GM18505 (cell line): Measurements from ENCODE around the gene PHC3.

Experiments used
- ATAC-seq: cut with Tn5 transposase; IDR thresholded peaks from one replicate; pipeline ENCODE4 v1.9.1; 2021; ENCODE audit not compliant: unreplicated experiment
- POLR2A ChIP-seq: IDR thresholded peaks from 4 replicates; pipeline ENCODE4 v1.6.1; 2011; ENCODE audit warnings: borderline replicate concordance; ENCODE audit not compliant: insufficient read depth, insufficient read length; ENCODE audit errors: extremely low read depth

The PHC3 gene

DNA sequence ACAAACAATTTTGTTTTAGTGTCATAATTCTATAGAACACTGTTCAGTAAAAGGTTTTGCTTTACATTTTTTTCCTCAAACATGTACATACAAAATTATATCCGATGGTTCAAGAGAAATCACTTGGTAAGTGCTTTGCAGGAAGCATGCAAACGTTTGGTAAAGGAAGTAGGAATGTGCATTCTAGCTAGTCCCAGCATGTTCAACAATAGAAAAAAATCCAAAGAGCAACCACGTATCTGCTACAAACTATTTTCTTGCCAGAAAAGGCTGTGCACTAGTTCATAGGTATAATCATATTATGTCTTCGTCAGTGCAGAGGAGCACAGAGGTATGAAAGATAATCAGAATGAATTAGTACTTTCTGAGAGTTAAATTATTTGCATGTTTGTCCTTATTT lies 85.8 kb downstream of the PHC3 start:
- TF ChIP-seq POLR2A, result no peak
- no peak for ATAC-seq

DNA sequence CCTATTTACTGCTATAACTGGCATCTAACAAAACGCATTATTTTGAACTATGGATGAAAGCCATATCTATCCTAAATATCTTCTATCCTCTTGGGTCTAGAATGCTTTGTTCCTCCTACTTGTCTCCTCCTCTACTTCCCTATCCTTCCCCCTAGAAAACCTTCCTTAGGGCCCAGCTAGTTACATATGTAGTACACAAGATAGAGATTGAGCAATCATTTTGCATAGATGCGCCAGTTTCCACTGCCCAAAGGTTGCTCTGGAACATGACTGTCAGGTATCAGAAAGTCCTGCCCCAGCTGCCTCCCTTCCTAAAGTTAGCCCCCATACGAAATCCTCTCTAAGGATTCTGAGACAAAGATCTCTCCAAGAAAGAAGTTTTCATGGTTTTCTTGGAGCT lies 88.6 kb downstream of the PHC3 start:
- no peak for TF ChIP-seq POLR2A
- no peak for ATAC-seq

DNA sequence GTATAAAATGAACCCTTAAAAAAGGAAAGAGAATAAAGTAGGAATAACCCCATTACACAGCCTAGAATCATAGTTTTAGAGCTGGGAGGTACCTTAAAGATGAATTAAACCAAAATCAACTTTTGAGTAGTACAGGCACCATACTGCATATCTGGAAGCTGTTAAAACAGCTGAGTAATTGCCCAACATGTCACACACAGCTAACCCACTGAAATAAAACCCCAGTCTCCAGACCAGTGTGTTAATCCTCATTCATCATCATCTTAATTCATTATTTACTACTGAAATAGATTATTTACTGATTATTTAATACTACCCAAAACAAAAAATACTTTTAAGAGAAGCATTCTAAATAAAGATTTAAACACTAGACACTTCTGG lies 90.9 kb downstream of the PHC3 start:
- ATAC-seq, result no peak
- no peak for TF ChIP-seq POLR2A

DNA sequence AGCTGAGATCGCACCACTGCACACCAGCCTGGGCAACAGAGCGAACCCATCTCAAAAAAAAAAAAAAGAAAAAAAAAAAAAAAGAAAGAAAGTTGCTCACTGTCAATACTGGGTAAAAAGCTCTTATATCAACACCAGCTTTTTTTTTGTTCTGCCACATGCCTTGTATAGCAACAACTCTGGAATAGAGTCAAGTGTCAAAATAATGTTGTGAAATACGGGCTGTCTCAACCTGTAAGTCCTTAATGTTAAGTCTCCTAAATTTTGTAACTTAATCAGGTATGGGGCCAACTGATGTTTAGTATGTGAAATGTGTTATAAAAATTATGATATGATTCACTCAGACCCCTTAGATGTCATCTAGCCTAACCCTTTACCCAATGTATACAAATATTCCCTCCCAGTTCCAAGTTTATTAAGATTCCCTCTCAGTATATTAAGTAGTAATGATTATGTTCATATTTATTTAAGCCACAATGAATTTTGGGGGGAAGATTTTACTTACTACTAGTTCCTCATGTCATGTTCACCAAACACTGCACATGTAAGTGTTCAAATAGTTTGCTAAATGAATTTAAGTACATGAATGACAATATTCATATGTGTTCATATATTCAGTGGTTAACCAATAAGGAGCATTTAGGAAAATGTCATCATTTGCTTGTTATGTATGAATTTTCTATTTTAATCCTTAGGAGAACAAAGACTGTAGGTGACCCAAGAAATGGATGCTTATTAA lies 91.5 kb downstream of the PHC3 start:
- no peak for TF ChIP-seq POLR2A
- no peak for ATAC-seq

DNA sequence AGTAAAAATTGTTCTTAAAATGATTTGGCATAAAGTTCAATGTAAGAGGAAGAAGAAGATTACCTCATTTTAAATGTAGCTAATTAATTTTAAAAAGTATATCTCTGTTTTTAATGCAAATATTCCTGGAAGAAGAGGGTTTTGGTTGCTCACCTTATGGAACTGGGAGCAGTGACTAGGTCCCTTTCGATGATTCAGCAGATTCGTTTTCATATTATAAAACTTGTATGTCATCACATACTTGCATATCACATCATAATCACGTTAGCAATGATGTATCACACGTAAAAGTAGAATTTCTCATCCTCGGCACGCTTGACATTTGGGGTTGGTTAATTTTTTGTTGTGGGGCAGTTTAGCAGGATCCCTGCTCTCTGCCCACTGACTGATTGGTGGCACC lies 96.1 kb downstream of the PHC3 start:
- TF ChIP-seq POLR2A, result no peak
- no peak for ATAC-seq

DNA sequence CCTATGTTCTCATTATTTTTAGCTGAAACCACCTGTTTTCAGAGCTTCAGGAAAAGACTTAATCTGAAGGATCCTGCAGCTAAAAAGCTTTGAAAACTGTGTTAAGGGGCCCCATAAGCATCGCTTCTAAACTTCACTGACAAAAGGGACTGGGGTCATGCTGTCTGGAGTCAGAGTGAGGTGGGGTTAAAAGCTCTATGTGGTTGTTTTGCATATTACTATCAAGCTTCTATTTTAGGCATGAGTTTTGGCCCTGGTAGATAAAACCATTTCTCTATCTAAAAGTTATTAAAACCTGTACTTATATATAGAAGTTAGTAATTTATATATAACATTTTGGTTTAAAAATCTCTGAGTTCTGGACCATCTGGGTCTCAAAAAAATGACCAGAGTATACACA lies 98.2 kb downstream of the PHC3 start:
- no peak for ATAC-seq
- no peak for TF ChIP-seq POLR2A

DNA sequence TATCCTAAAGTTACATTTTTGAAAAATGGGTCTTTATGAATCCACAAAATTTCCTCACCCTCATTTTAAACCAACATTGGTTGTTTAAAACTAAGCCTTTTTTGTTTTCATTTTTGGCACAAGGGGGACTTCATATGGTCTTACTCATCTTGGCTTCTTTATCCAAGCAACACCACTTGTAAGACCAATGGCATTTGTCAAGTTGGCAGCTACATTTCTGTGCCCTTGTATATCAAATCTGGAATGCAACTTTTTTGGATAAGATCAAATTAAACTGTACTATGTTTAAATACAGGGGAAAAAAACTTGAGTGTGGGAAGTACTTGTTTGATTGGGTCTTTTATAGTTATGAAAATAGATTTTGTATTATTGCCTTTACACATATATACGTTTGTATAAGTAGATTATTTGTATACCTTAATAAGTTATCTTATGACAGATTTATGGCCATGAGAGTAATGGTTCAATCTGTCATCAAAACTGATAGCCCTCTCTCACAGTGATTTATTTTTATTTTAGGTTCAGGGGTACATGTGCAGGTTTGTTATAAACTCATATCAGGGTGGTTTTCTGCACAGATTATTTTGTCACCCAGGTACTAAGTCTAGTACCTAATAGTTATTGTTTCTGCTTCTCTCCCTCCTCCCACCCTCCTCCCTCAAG lies 100.3 kb downstream of the PHC3 start:
- ATAC-seq, result no peak
- TF ChIP-seq POLR2A, result no peak

DNA sequence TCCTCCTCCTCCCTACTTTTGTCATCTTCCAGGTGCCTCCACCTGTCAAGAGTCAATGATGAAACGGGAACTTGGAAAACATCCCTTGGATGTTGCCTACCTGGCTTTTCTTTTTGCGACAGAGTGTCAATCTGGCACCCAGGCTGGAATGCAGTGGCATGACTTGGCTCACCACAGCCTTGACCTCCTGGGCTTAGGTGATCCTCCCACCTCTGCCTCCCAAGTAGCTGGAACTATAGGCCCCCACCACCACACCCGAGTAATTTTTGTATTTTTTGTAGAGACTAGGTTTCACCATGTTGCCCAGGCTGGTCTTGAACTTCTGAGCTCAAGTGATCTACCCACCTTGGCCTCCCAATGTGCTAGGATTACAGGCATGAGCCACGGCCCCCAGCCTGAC lies 100.9 kb downstream of the PHC3 start:
- no peak for TF ChIP-seq POLR2A
- ATAC-seq, result no peak

DNA sequence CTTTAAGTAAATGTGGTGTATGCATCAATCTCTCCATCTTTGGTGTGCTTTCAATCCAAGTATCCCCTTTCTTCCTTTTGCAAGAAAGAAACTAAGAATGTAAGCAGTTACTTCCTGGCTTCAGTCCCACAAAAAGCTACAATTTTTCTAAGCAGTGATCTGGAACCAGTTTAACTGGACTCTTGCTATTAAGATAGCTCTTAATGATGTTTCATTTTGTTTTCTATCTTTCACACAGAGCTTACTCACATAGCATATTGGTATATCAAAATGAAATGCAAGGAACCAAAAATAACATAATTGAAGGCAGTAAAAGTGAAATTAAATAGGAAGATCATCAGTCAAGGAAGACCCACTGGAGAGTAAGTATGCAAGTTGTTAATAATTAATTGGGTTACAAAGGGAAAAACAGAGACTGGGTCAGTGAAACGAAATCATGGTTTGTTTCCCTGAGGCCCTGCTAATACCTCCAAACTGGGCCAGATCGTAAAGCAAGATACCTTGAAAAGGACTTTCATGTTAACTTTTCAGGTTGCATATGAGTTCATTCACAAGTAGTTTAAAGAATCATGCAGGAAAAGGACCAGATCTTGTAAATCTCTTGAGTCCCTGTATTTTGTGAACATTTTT lies 101.9 kb downstream of the PHC3 start:
- TF ChIP-seq POLR2A, result no peak
- ATAC-seq, result no peak

DNA sequence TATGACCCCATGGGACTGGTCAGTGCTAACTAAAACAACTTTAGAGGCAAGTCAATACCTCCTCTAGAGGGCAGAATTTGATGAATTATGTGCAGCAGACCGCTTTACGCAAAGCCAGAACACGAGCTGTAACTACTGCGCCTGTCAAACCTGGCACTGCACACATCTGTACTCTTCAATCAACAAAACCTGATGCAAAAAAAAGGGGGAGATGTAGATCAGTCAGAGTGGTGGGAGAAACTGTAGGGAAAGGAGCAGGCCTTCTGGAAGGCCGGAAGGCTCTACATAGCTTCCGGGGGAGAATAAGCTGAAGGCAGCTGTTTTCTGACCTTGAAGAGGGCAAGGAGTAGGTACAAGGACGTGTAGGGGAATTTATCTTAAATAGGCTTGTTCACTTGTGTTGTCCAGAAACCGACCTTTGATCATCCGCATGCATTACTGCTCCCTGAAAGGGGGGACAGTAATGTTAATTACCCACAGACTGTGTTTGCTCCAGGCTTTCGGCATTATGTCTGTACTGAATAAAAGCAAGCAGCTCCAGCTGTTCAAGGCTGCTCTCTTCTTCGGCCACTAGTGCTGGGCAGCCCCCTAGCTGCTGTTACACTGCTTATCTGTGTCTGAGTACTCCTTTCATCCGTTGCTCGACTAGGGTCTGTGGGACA lies 102.8 kb downstream of the PHC3 start:
- ATAC-seq, result no peak
- TF ChIP-seq POLR2A, result peak; percentile 26

DNA sequence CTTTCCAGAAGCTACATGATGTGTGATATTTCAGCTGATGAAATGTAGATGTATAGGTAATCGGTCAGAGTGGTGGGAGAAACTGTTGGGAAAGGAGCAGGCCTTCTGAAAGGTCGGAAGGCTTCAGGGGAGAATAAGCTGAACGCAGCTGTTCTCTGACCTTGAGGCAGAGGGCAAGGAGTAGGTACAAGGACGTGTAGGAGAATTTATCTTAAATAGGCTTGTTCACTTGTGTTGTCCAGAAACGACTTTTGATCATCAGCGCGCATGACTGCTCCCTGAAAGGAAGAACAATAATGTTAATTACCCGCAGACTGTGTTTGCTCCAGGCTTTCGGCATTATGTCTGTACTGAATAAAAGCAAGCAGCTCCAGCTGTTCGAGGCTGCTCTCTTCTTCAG lies 104.2 kb downstream of the PHC3 start:
- no peak for TF ChIP-seq POLR2A
- ATAC-seq, result no peak

DNA sequence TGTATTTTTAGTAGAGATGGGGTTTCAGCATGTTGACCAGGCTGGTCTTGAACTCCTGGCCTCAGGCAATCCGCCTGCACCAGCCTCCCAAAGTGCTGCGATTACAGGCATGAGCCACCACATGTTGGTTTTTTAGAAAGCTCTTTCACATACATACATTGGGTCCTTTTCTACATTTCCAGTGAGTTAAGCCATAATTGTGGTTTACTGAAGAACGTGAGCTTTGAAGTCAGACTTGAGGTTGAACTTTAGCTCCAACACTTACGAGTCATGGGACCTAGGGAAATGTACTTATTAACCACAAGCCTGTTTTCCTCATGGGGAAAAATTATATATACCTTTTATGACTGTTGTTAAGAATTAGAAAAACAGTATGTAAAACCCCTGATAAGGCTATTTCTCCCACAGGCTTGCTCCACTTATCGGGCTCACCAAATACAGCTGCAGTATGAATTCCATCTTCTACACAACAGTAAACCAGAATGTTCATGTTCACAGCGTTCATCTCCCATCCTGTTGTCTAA lies 104.8 kb downstream of the PHC3 start:
- no peak for TF ChIP-seq POLR2A

DNA sequence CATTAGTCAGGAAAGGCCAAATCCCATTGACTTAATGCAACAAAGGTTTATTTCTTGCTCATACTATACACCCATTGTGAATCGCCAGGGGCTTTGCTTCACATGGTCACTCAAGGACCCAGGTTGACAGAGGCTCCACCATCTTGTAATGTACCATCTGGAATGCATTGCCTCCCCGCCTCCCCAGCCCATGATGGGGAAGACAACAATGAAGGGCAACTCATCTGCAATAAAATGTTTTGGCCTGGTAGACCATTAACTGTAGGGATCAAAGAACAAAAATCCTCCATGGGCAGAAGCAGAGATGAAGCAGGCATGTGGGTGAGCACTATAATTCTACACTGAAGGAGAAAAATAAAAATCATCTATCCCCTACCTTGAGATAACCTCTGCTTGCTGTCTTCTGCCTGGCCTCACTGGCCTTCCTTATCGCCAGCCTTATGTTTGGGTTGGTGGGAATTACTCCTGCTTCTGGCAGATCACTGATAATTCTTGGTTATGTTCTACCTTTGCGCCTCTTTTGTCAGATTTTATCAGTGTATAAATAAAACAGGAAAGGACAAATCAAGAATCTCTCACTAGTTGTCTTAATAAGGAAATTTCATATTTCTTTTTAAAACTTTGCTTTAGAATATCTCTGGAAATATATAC lies 106.0 kb downstream of the PHC3 start:
- no peak for TF ChIP-seq POLR2A
- ATAC-seq, result no peak

More for the DNA sequence above, 104.8 kb downstream of the PHC3 start:
- no peak for ATAC-seq

DNA sequence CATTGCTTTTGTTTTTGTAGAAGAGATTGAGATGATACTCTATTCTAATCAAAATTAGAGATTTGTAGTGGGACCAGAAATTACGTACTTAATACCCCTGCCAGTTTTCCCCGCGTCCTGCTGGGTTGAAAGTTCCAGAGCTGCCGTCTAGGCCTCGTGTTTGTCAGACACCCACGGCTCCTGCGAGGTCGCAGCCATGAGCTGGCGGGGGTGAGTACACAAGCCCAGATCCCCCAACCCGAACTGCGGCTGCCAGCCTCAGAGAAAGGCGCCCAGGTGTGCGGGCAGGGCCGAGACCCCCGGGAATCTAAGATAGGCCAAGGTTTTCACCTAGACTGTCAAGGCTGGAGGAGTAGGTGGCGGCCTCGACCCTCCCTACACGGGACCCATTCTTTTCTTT lies 117.4 kb downstream of the PHC3 start:
- ATAC-seq, result no peak

DNA sequence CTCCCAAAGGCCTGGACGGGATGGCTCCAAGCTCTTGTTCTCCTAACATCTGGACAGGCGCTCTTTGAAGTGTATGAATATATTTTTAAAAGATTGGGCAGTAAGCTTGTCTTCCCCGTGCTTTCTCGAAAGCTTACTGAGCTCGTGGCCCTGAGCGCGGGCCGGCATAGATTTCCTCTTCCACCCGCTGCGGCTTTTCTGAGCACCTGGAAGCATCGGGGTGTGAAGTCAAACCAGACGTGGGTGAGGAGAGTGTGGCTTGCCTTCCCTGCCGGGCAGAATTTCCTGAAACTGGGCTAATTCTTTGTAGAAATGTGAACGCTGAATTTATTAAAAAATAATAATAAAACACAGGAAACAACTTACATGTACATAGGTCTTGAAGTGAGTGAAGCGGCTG lies 117.8 kb downstream of the PHC3 start:
- no peak for ATAC-seq
- no peak for TF ChIP-seq POLR2A

More for the DNA sequence above, 117.4 kb downstream of the PHC3 start:
- TF ChIP-seq POLR2A, result no peak
